ENCODE data around the gene PAPPA2.
"Not testable (repeated sequence)": the region's sequence is repeated elsewhere in the genome, so short reads cannot be mapped to it uniquely, and the experiment has no call there.

The PAPPA2 gene

GRCh38 chr1:176754676-176755075 is 291.7 kb downstream of the PAPPA2 start:
- H3K9me3 ChIP-seq (ENCODE audit: control insufficient read depth, insufficient read depth, low read length) = no peaks in the 10 kb centered on the region
- H3K9ac ChIP-seq (ENCODE audit: low read depth, low read length) = no peak overlapping the region
- H3K4me3 ChIP-seq (ENCODE audit: low read depth, low read length) = no peak overlapping the region
- no peaks in the 10 kb centered on the region for H3K36me3 ChIP-seq (ENCODE audit: control insufficient read depth, insufficient read depth, low read length)
- H3K4me1 ChIP-seq (ENCODE audit: control insufficient read depth, insufficient read depth, low read length) = no peaks in the 10 kb centered on the region
- H3K27me3 ChIP-seq (ENCODE audit: control insufficient read depth, insufficient read depth, low read length) = no peaks in the 10 kb centered on the region

GRCh38 chr1:176756817-176757216 is 293.8 kb downstream of the PAPPA2 start:
- H3K27me3 ChIP-seq (ENCODE audit: control insufficient read depth, insufficient read depth, low read length); H3K9me3 ChIP-seq (ENCODE audit: control insufficient read depth, insufficient read depth, low read length); H3K4me1 ChIP-seq (ENCODE audit: control insufficient read depth, insufficient read depth, low read length); H3K36me3 ChIP-seq (ENCODE audit: control insufficient read depth, insufficient read depth, low read length); H3K4me3 ChIP-seq (ENCODE audit: low read depth, low read length); H3K9ac ChIP-seq (ENCODE audit: low read depth, low read length): not testable (repeated sequence)

GRCh38 chr1:176765608-176766007 is 302.6 kb downstream of the PAPPA2 start:
- no peaks in the 10 kb centered on the region for H3K27me3 ChIP-seq (ENCODE audit: control insufficient read depth, insufficient read depth, low read length)
- no peaks in the 10 kb centered on the region for H3K36me3 ChIP-seq (ENCODE audit: control insufficient read depth, insufficient read depth, low read length)
- no peaks in the 10 kb centered on the region for H3K4me1 ChIP-seq (ENCODE audit: control insufficient read depth, insufficient read depth, low read length)
- no peaks in the 10 kb centered on the region for H3K9me3 ChIP-seq (ENCODE audit: control insufficient read depth, insufficient read depth, low read length)
- no peak overlapping the region for H3K9ac ChIP-seq (ENCODE audit: low read depth, low read length)
- H3K4me3 ChIP-seq (ENCODE audit: low read depth, low read length) = no peak overlapping the region

GRCh38 chr1:176766779-176767178 is 303.8 kb downstream of the PAPPA2 start:
- no peaks in the 10 kb centered on the region for H3K9me3 ChIP-seq (ENCODE audit: control insufficient read depth, insufficient read depth, low read length)
- no peaks in the 10 kb centered on the region for H3K4me1 ChIP-seq (ENCODE audit: control insufficient read depth, insufficient read depth, low read length)
- H3K36me3 ChIP-seq (ENCODE audit: control insufficient read depth, insufficient read depth, low read length) = no peaks in the 10 kb centered on the region
- no peaks in the 10 kb centered on the region for H3K27me3 ChIP-seq (ENCODE audit: control insufficient read depth, insufficient read depth, low read length)
- no peak overlapping the region for H3K9ac ChIP-seq (ENCODE audit: low read depth, low read length)
- no peak overlapping the region for H3K4me3 ChIP-seq (ENCODE audit: low read depth, low read length)

- H3K9me3 ChIP-seq (ENCODE audit: control insufficient read depth, insufficient read depth, low read length) = no peaks in the 10 kb centered on the region
- H3K4me3 ChIP-seq (ENCODE audit: low read depth, low read length) = no peak overlapping the region
- H3K36me3 ChIP-seq (ENCODE audit: control insufficient read depth, insufficient read depth, low read length) = no peaks in the 10 kb centered on the region
- H3K9ac ChIP-seq (ENCODE audit: low read depth, low read length) = no peak overlapping the region
- H3K27me3 ChIP-seq (ENCODE audit: control insufficient read depth, insufficient read depth, low read length) = no peaks in the 10 kb centered on the region
- no peaks in the 10 kb centered on the region for H3K4me1 ChIP-seq (ENCODE audit: control insufficient read depth, insufficient read depth, low read length)
Observed at GRCh38 chr1:176767714-176768136, 304.8 kb downstream of the PAPPA2 start.

GRCh38 chr1:176768532-176768931 is 305.6 kb downstream of the PAPPA2 start:
- H3K4me3 ChIP-seq (ENCODE audit: low read depth, low read length) = no peak overlapping the region

GRCh38 chr1:176770066-176770465 is 307.1 kb downstream of the PAPPA2 start:
- H3K36me3 ChIP-seq (ENCODE audit: control insufficient read depth, insufficient read depth, low read length) = no peaks in the 10 kb centered on the region
- H3K9me3 ChIP-seq (ENCODE audit: control insufficient read depth, insufficient read depth, low read length) = no peaks in the 10 kb centered on the region
- H3K4me3 ChIP-seq (ENCODE audit: low read depth, low read length) = no peak overlapping the region
- H3K4me1 ChIP-seq (ENCODE audit: control insufficient read depth, insufficient read depth, low read length) = no peaks in the 10 kb centered on the region
- H3K27me3 ChIP-seq (ENCODE audit: control insufficient read depth, insufficient read depth, low read length) = no peaks in the 10 kb centered on the region
- no peak overlapping the region for H3K9ac ChIP-seq (ENCODE audit: low read depth, low read length)

More at GRCh38 chr1:176768532-176768931, 305.6 kb downstream of the PAPPA2 start:
- H3K4me1 ChIP-seq (ENCODE audit: control insufficient read depth, insufficient read depth, low read length) = no peaks in the 10 kb centered on the region
- H3K9ac ChIP-seq (ENCODE audit: low read depth, low read length) = no peak overlapping the region
- H3K36me3 ChIP-seq (ENCODE audit: control insufficient read depth, insufficient read depth, low read length) = no peaks in the 10 kb centered on the region
- H3K27me3 ChIP-seq (ENCODE audit: control insufficient read depth, insufficient read depth, low read length) = no peaks in the 10 kb centered on the region
- H3K9me3 ChIP-seq (ENCODE audit: control insufficient read depth, insufficient read depth, low read length) = no peaks in the 10 kb centered on the region

GRCh38 chr1:176773038-176773437 is 310.1 kb downstream of the PAPPA2 start:
- Histone ChIP-seq H3K27me3 (ENCODE audit: control insufficient read depth, insufficient read depth, low read length) (no peaks in the 10 kb centered on the region), H3K4me3 (ENCODE audit: low read depth, low read length) (no peak overlapping the region), H3K4me1 (ENCODE audit: control insufficient read depth, insufficient read depth, low read length) (no peaks in the 10 kb centered on the region), H3K9me3 (ENCODE audit: control insufficient read depth, insufficient read depth, low read length) (no peaks in the 10 kb centered on the region), H3K36me3 (ENCODE audit: control insufficient read depth, insufficient read depth, low read length) (no peaks in the 10 kb centered on the region), H3K9ac (ENCODE audit: low read depth, low read length) (no peak overlapping the region)

- no peaks in the 10 kb centered on the region for H3K36me3 ChIP-seq (ENCODE audit: control insufficient read depth, insufficient read depth, low read length)
- no peaks in the 10 kb centered on the region for H3K27me3 ChIP-seq (ENCODE audit: control insufficient read depth, insufficient read depth, low read length)
- no peaks in the 10 kb centered on the region for H3K9me3 ChIP-seq (ENCODE audit: control insufficient read depth, insufficient read depth, low read length)
- H3K4me1 ChIP-seq (ENCODE audit: control insufficient read depth, insufficient read depth, low read length) = no peaks in the 10 kb centered on the region
- H3K9ac ChIP-seq (ENCODE audit: low read depth, low read length) = no peak overlapping the region
- no peak overlapping the region for H3K4me3 ChIP-seq (ENCODE audit: low read depth, low read length)
Observed at GRCh38 chr1:176774224-176774623, 311.2 kb downstream of the PAPPA2 start.

GRCh38 chr1:176775378-176775777 is 312.4 kb downstream of the PAPPA2 start:
- Histone ChIP-seq H3K4me3 (ENCODE audit: low read depth, low read length) (no peak overlapping the region), H3K4me1 (ENCODE audit: control insufficient read depth, insufficient read depth, low read length) (no peaks in the 10 kb centered on the region), H3K9me3 (ENCODE audit: control insufficient read depth, insufficient read depth, low read length) (no peaks in the 10 kb centered on the region), H3K36me3 (ENCODE audit: control insufficient read depth, insufficient read depth, low read length) (no peaks in the 10 kb centered on the region), H3K27me3 (ENCODE audit: control insufficient read depth, insufficient read depth, low read length) (no peaks in the 10 kb centered on the region), H3K9ac (ENCODE audit: low read depth, low read length) (no peak overlapping the region)

GRCh38 chr1:176775996-176776395 is 313.0 kb downstream of the PAPPA2 start:
- Histone ChIP-seq H3K9ac (ENCODE audit: low read depth, low read length) (no peak overlapping the region), H3K36me3 (ENCODE audit: control insufficient read depth, insufficient read depth, low read length) (no peaks in the 10 kb centered on the region), H3K9me3 (ENCODE audit: control insufficient read depth, insufficient read depth, low read length) (no peaks in the 10 kb centered on the region), H3K27me3 (ENCODE audit: control insufficient read depth, insufficient read depth, low read length) (no peaks in the 10 kb centered on the region), H3K4me1 (ENCODE audit: control insufficient read depth, insufficient read depth, low read length) (no peaks in the 10 kb centered on the region), H3K4me3 (ENCODE audit: low read depth, low read length) (no peak overlapping the region)

GRCh38 chr1:176778056-176778455 is 315.1 kb downstream of the PAPPA2 start:
- no peaks in the 10 kb centered on the region for H3K9me3 ChIP-seq (ENCODE audit: control insufficient read depth, insufficient read depth, low read length)

GRCh38 chr1:176779992-176780328 is 317.0 kb downstream of the PAPPA2 start:
- H3K36me3 ChIP-seq (ENCODE audit: control insufficient read depth, insufficient read depth, low read length) = no peaks in the 10 kb centered on the region
- H3K9ac ChIP-seq (ENCODE audit: low read depth, low read length) = no peak overlapping the region
- H3K4me3 ChIP-seq (ENCODE audit: low read depth, low read length) = no peak overlapping the region
- no peaks in the 10 kb centered on the region for H3K4me1 ChIP-seq (ENCODE audit: control insufficient read depth, insufficient read depth, low read length)
- H3K9me3 ChIP-seq (ENCODE audit: control insufficient read depth, insufficient read depth, low read length) = no peaks in the 10 kb centered on the region
- H3K27me3 ChIP-seq (ENCODE audit: control insufficient read depth, insufficient read depth, low read length) = no peaks in the 10 kb centered on the region

More at GRCh38 chr1:176778056-176778455, 315.1 kb downstream of the PAPPA2 start:
- Histone ChIP-seq H3K36me3 (ENCODE audit: control insufficient read depth, insufficient read depth, low read length) (no peaks in the 10 kb centered on the region), H3K9ac (ENCODE audit: low read depth, low read length) (no peak overlapping the region), H3K4me1 (ENCODE audit: control insufficient read depth, insufficient read depth, low read length) (no peaks in the 10 kb centered on the region), H3K4me3 (ENCODE audit: low read depth, low read length) (no peak overlapping the region), H3K27me3 (ENCODE audit: control insufficient read depth, insufficient read depth, low read length) (no peaks in the 10 kb centered on the region)

Data from iPS-15b (cell line).